AG08395 (cell line): ENCODE measurements around the gene SLC12A3.
"Not testable (repeated sequence)": the region's sequence is repeated elsewhere in the genome, so short reads cannot be mapped to it uniquely, and the experiment has no call there.

Experiments used
- DNase-seq: peaks from one replicate; pipeline ENCODE4 v3.0.0; 2012; ENCODE audit warnings: mixed read lengths, low spot score

The SLC12A3 gene

GRCh38 chr16:56868175-56868574 is 3.2 kb downstream of the SLC12A3 start:
- no peak for DNase-seq

- DNase-seq, result not testable (repeated sequence)
Measured at GRCh38 chr16:56868766-56869165, 3.8 kb downstream of the SLC12A3 start.

- DNase-seq, result peak; percentile 13
Measured at GRCh38 chr16:56869513-56870275, 4.7 kb downstream of the SLC12A3 start.

- no peak for DNase-seq
Measured at GRCh38 chr16:56870276-56870888, 5.4 kb downstream of the SLC12A3 start.

- DNase-seq, result peak; percentile 86
Measured at GRCh38 chr16:56871172-56871593, 6.2 kb downstream of the SLC12A3 start.

DNA sequence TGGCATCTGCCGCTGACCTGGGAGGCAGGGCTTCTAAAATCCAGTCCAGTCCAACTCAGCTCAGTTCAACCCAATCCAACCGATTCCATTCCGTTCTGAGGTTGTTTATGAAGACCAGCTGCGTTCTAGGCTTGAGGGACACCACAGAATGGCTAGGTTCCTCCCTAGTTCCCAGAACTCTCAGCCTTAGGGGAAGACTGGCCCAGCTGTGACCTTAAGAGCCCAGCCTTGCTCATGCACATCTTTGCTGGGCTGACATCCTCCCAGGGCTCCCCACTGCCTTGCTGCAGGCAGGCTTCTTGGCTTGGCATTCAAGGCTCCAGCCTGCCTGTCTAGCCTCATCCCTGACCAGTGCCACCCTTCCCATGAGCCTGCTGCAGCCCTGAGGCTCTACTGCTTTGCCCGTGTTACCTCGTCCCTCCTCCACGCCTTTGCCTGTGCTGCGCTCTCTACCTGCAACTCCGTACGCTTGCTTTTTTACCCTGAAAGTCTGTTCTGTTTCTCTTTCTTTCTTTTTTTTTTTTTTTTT is 7.9 kb downstream of the SLC12A3 start:
- DNase-seq, result no peak

- peak; percentile 32 for DNase-seq
Measured at GRCh38 chr16:56874800-56875199, 9.8 kb downstream of the SLC12A3 start.

DNA sequence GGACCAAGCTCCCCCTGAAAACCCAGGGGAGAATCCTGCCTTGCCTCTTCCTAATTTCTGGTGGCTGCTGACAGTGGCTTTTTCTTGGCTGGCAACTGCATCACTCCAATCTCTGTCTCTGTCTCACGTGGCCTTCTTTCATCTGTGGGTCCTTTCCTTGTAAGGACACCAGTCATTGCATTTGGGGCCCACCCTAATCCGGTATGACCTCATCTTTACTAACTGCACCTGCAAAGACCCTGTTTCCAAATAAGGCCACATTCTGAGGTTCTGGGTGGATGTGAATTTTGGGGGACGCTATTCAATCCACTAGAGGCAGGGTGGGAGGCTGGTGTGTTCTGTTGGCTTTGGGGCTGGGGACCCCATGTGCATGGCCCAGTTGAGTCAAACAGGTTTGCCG is 11.0 kb downstream of the SLC12A3 start:
- no peak for DNase-seq

DNA sequence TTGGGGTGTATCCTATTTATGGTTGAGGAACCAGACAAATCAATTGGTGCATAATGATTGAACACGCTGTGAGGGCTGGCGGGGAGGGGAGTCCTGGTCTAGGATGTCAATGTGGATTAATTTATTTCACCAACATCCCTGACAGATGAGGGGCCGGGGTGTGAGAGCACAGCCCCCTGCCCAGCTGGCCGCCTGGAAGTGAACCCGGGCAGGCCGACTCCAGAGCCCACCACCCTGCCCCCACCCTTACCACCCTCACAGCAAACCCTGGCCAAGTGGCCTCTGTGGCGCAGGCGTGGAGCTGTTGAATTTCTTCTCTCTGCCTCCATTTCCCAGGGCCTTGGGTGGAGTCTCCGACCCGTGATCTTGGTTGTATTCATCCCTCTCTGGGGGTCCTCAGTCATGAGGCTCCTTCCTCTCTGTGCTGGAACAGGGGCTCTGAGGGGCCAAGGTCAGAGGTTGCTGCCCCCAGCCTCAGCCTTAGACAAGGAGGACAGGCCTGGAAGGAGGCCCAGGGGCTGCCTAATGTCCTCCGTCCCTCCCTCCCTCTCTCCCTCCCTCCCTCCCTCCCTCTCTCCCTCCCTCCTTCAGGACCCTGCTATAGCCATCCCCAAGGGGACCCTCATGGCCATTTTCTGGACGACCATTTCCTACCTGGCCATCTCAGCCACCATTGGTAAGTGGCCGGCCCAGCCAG is 12.6 kb downstream of the SLC12A3 start:
- no peak for DNase-seq

DNA sequence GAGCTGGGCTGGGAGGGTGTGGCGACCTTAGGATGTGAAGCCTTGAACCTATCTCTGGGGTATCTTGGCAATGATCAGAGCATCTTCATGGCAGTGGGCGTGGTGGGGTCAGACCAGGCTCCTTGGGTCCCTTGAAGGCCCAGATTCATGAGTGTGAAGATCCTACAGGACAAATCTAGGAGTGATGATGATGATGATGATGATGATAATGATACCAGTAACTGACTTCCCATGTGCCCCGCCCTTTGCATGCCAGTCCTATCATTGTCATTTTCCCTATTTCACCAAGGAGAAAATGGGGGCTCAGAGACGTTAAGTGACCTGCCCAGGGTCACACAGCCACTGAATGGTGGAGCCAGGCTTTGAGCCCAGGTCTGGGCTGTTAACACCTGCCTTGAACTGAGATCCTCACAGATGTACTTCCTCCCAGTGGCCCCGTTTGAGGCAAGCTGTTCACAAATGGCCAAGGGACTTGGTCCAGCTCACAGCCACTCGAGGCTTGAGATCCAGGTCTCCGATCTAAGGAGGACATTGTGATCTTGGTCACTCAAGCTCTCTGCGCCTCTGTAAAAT is 13.4 kb downstream of the SLC12A3 start:
- DNase-seq, result no peak

DNA sequence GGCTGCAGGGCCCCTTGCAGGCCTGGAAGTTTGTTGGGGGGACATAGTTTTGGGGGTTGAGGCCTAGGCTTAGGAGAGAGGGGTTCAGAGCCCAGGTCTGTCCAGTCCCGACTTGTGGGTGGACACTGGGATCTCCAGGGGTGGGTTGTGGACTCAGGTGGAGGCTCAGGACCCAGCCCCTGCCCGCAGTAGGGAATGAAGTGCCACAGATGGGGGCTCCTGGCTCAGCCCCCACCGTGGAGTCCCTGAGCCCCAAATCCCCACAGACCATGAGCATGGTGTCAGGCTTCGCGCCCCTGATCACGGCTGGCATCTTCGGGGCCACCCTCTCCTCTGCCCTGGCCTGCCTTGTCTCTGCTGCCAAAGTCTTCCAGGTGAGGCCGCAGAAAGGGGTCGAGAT is 14.3 kb downstream of the SLC12A3 start:
- no peak for DNase-seq

DNA sequence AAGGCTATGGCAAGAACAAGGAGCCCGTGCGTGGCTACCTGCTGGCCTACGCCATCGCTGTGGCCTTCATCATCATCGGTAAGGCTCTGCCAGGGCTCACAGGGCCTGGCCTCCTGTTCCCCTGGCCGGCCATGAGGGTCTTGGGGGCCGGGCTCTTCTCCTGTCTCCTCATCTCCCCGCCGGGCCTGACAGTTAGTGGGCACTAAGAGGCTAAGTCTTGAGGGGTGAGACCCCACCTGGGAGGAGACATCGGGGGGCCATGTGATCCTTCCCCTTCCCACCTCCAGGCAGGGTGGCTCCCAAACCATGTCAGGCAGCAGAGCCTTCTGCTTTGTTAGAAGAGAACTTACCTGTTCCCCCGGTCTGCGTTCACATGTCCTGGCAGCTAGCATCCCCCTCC is 15.2 kb downstream of the SLC12A3 start:
- no peak for DNase-seq

DNA sequence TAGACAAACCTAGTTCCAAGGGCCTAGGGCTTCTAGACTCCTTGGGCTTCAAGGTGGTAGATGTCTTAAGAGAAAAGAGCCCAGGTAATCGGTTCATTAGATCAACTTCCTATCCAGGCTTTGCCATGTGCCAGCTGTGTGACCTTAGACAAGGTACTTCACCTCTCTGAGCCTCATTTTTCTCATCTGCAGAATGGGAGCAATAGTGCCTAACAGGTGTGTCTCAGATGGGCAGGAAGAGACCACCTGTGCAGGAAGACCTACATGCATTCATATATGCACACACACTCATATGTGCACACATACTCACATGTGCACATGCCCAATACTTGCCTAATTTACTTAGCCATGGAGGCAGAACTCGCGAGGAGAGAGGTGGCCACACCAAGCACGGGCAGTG is 15.7 kb downstream of the SLC12A3 start:
- no peak for DNase-seq

GRCh38 chr16:56882077-56882800 is 17.2 kb downstream of the SLC12A3 start:
- DNase-seq, result no peak

DNA sequence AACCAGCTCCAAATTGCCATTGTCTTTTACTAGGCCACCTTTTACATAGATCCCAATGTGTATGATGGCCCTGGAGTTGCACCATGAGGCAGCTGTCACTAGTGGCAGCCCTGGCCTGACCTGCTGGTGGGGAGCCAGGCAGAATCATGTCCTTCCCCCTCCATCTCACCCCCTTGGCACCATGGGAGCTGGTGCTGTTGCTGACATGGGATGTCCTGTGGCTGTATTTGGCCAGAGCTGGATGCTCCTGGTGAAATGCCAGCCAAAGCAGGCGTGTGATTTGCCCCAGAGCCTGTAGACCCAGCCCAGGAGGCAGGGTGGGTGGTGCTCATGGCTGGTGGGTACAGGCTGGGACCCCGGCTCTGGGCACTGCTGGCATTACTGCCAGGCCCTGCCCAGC is 18.6 kb downstream of the SLC12A3 start:
- no peak for DNase-seq

DNA sequence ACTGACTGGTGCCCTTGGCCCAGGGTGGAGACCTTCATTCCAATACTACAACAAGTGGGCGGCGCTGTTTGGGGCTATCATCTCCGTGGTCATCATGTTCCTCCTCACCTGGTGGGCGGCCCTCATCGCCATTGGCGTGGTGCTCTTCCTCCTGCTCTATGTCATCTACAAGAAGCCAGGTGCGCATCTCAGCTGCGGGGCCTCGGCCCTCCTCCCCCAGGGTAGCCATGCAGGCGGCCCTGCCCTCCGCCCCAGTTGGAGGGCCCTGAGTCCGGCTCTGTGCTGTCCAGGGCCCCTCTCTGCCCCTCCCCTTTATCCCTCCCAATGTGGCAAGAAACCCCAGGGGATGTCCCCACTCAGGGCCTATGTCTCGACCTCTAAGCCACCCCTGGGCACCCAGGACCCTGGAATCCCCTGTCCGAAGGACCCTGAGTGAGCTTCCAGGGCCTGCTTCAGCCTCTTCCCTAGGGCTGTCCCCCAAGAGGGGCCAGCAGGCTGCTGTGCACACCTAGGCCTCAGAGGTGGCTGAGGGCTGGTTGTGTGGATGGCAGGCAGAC is 19.1 kb downstream of the SLC12A3 start:
- no peak for DNase-seq

GRCh38 chr16:56884929-56885328 is 19.9 kb downstream of the SLC12A3 start:
- not testable (repeated sequence) for DNase-seq

- no peak for DNase-seq
Measured at GRCh38 chr16:56885446-56886162, 20.6 kb downstream of the SLC12A3 start.

DNA sequence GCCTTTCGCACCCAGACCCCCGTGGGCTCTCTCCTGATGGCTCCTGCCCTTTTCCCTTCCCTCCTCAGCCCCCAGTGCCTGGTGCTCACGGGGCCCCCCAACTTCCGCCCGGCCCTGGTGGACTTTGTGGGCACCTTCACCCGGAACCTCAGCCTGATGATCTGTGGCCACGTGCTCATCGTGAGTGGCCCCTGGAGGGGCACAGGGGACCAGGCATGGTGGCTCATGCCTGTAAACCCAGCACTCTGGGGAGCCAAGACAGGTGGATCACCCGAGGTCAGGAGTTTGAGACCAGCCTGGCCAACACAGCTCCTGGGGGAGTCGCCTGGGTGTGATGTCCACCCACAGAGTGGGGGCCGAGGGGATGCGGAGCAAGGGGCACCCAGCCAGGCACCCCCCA is 21.3 kb downstream of the SLC12A3 start:
- DNase-seq, result no peak

GRCh38 chr16:56886826-56887225 is 21.8 kb downstream of the SLC12A3 start:
- no peak for DNase-seq

GRCh38 chr16:56888806-56889205 is 23.8 kb downstream of the SLC12A3 start:
- DNase-seq, result no peak
